ENCODE results near the gene RAB44. TPM values are rescaled to one million over a fixed set of nuclear protein-coding genes. Genes with fewer than 3 reads are reported as not detected.

The RAB44 gene
- total RNA-seq, 1 experiment from 2014 or later: not detected

DNA sequence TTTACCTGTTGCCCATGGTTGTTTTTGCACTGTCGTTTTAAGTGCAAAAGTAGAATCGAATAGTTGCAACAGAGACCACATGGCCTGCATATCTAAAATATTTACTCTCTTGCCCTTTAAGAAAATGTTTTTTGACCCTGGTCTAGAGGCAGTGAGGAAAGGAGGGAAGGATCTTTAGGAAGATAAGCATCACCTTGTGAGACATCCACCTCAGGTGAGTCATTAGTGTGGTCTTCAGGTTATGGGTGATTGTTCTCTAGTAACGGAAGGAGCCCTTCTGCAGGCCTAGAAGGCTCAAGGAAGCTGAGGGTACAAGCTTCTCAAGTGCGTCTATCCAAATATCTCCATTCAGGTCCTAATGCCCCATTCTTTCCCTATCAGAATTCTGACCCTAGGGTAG is 6.6 kb upstream of the RAB44 start:
- Mint-ChIP-seq H3K4me1 (ENCODE audit: low read depth, unreplicated experiment) (no peaks in the 10 kb centered on the region), H3K9me3 (ENCODE audit: unreplicated experiment) (no peaks in the 10 kb centered on the region), H3K36me3 (ENCODE audit: insufficient read depth, unreplicated experiment) (no peaks in the 10 kb centered on the region), H3K4me3 (ENCODE audit: unreplicated experiment) (no peak overlapping the region), H3K27me3 (ENCODE audit: insufficient read depth, unreplicated experiment) (peaks cover 3% of the 10 kb centered on the region), H3K27ac (ENCODE audit: unreplicated experiment) (no peak overlapping the region)
- no TSS peak for BruUV-seq (replicated peaks)
- Histone ChIP-seq H3K4me1 (peaks cover 15% of the 10 kb centered on the region; the same call in 1 of the 2 replicates), H3K27me3 (replicated peaks; ENCODE audit: control insufficient read depth, insufficient read depth, low read length) (no peaks in the 10 kb centered on the region; the same call in 1 of the 2 replicates), H3K36me3 (ENCODE audit: control insufficient read depth, insufficient read depth, low read length) (no peaks in the 10 kb centered on the region), H3K9me3 (no peaks in the 10 kb centered on the region), H3K4me3 (ENCODE audit: low read depth, low read length) (no peak overlapping the region)
- DNase-seq: no peak
- intact Hi-C loops (cut with micrococcal nuclease; ENCODE audit: unreplicated experiment): no loop called here
- ChIA-PET POLR2A (no interaction called here), CTCF (no interaction called here)
- TF ChIP-seq, protein P1, sequence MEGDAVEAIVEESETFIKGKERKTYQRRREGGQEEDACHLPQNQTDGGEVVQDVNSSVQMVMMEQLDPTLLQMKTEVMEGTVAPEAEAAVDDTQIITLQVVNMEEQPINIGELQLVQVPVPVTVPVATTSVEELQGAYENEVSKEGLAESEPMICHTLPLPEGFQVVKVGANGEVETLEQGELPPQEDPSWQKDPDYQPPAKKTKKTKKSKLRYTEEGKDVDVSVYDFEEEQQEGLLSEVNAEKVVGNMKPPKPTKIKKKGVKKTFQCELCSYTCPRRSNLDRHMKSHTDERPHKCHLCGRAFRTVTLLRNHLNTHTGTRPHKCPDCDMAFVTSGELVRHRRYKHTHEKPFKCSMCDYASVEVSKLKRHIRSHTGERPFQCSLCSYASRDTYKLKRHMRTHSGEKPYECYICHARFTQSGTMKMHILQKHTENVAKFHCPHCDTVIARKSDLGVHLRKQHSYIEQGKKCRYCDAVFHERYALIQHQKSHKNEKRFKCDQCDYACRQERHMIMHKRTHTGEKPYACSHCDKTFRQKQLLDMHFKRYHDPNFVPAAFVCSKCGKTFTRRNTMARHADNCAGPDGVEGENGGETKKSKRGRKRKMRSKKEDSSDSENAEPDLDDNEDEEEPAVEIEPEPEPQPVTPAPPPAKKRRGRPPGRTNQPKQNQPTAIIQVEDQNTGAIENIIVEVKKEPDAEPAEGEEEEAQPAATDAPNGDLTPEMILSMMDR (IDR thresholded peaks at IDR 0.05; ENCODE audit: insufficient read depth in 1 of 2, low read depth in 1 of 2, low read length in 1 of 2, severe bottlenecking in 1 of 2, unreplicated experiment in 1 of 2): no peak

DNA sequence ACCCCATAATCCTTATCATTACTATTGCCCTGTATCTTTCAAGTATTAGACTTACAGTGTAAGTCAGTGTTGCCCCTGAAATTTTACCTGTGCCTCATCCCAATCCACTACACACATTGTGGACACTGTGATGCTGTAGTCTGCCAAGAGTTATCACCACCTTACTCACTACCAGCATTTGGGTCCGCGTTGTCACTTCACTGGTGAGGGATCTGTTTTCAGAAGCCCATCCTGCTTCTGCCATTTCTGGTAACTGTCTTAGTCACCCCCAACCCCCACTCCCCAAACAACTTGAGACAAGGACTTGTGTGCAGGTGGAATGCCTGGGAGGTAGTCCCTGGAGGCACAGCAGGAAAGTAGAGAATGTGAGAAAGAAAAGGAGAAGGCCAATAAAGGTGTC is 6.0 kb upstream of the RAB44 start:
- H3K4me3 ChIP-seq (ENCODE audit: low read depth, low read length): no peak overlapping the region
- Mint-ChIP-seq H3K9me3 (ENCODE audit: unreplicated experiment) (no peaks in the 10 kb centered on the region), H3K27ac (ENCODE audit: unreplicated experiment) (no peak overlapping the region), H3K4me1 (ENCODE audit: low read depth, unreplicated experiment) (no peaks in the 10 kb centered on the region), H3K4me3 (ENCODE audit: unreplicated experiment) (no peak overlapping the region), H3K36me3 (ENCODE audit: insufficient read depth, unreplicated experiment) (no peaks in the 10 kb centered on the region), H3K27me3 (ENCODE audit: insufficient read depth, unreplicated experiment) (peaks cover 3% of the 10 kb centered on the region)
- DNase-seq: no peak
- intact Hi-C loops (cut with micrococcal nuclease; ENCODE audit: unreplicated experiment): no loop called here
- ChIA-PET CTCF (no interaction called here), POLR2A (no interaction called here)
- peaks cover 15% of the 10 kb centered on the region; the same call in 1 of the 2 replicates for H3K4me1 ChIP-seq
- TF ChIP-seq, protein P1 (IDR thresholded peaks at IDR 0.05; ENCODE audit: insufficient read depth in 1 of 2, low read depth in 1 of 2, low read length in 1 of 2, severe bottlenecking in 1 of 2, unreplicated experiment in 1 of 2): no peak
- no peaks in the 10 kb centered on the region for H3K36me3 ChIP-seq (ENCODE audit: control insufficient read depth, insufficient read depth, low read length)
- H3K9me3 ChIP-seq: no peaks in the 10 kb centered on the region
- BruUV-seq (replicated peaks): no TSS peak
- H3K27me3 ChIP-seq (replicated peaks; ENCODE audit: control insufficient read depth, insufficient read depth, low read length): no peaks in the 10 kb centered on the region; the same call in 1 of the 2 replicates

DNA sequence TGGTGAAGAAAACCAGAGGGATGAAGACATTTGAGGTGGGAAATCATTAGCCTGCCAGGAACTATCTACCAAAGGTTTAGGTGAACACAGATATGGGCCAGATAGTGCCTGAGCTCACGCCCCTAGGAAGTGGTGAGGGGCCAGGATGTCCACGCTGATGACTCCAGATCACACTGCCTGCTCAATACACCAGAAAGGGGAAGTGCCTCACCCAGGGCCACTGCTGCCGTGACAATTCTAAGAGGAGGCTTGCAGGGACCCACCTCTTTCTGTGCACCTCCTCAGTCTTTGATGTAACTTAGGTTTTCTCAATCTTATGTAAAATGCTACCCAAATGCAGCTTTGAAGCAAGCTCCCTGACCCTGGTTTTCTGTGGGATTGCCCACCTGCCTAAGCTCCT is 5.4 kb upstream of the RAB44 start:
- Mint-ChIP-seq H3K4me3 (ENCODE audit: unreplicated experiment) (no peak overlapping the region), H3K36me3 (ENCODE audit: insufficient read depth, unreplicated experiment) (no peaks in the 10 kb centered on the region), H3K9me3 (ENCODE audit: unreplicated experiment) (no peaks in the 10 kb centered on the region), H3K27ac (ENCODE audit: unreplicated experiment) (no peak overlapping the region), H3K4me1 (ENCODE audit: low read depth, unreplicated experiment) (no peaks in the 10 kb centered on the region), H3K27me3 (ENCODE audit: insufficient read depth, unreplicated experiment) (peaks cover 3% of the 10 kb centered on the region)
- BruUV-seq (replicated peaks): no TSS peak
- POLR2A ChIA-PET: no interaction called here
- TF ChIP-seq, protein P1 (IDR thresholded peaks at IDR 0.05; ENCODE audit: insufficient read depth in 1 of 2, low read depth in 1 of 2, low read length in 1 of 2, severe bottlenecking in 1 of 2, unreplicated experiment in 1 of 2): no peak
- Histone ChIP-seq H3K9me3 (no peaks in the 10 kb centered on the region), H3K4me1 (peaks cover 15% of the 10 kb centered on the region; the same call in 1 of the 2 replicates), H3K4me3 (ENCODE audit: low read depth, low read length) (no peak overlapping the region), H3K27me3 (replicated peaks; ENCODE audit: control insufficient read depth, insufficient read depth, low read length) (no peaks in the 10 kb centered on the region; the same call in 1 of the 2 replicates), H3K36me3 (ENCODE audit: control insufficient read depth, insufficient read depth, low read length) (no peaks in the 10 kb centered on the region)
- CTCF ChIA-PET: no interaction called here
- no peak for DNase-seq
- intact Hi-C loops (cut with micrococcal nuclease; ENCODE audit: unreplicated experiment): no loop called here
